Measurements from ENCODE around the gene PSEN2. TPM values are rescaled to one million over a fixed set of nuclear protein-coding genes. Genes with fewer than 3 reads are reported as not detected.

PSEN2 gene
- total RNA-seq, 2 donors from 2014 or later = 22.6 to 23.3 TPM

GRCh38 chr1:226867461-226868054 is 2.9 kb upstream of the PSEN2 start:
- Histone ChIP-seq H3K36me3 (no peaks in the 10 kb centered on the region), H3K4me1 (peaks cover 0 to 17% of the 10 kb centered on the region in 2 donors), H3K27me3 (no peaks in the 10 kb centered on the region), H3K4me3 (no peak overlapping the region), H3K27ac (no peak overlapping the region), H3K9me3 (no peaks in the 10 kb centered on the region)
- DNase-seq (ENCODE audit: low spot score) = no peak
- TF ChIP-seq, protein P1, sequence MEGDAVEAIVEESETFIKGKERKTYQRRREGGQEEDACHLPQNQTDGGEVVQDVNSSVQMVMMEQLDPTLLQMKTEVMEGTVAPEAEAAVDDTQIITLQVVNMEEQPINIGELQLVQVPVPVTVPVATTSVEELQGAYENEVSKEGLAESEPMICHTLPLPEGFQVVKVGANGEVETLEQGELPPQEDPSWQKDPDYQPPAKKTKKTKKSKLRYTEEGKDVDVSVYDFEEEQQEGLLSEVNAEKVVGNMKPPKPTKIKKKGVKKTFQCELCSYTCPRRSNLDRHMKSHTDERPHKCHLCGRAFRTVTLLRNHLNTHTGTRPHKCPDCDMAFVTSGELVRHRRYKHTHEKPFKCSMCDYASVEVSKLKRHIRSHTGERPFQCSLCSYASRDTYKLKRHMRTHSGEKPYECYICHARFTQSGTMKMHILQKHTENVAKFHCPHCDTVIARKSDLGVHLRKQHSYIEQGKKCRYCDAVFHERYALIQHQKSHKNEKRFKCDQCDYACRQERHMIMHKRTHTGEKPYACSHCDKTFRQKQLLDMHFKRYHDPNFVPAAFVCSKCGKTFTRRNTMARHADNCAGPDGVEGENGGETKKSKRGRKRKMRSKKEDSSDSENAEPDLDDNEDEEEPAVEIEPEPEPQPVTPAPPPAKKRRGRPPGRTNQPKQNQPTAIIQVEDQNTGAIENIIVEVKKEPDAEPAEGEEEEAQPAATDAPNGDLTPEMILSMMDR (IDR thresholded peaks at IDR 0.05) = no peak

- H3K27ac ChIP-seq = no peak overlapping the region
- no peaks in the 10 kb centered on the region for H3K27me3 ChIP-seq
- H3K4me1 ChIP-seq = peaks cover 0 to 20% of the 10 kb centered on the region in 2 donors
- no peak overlapping the region for H3K4me3 ChIP-seq
- H3K36me3 ChIP-seq = no peaks in the 10 kb centered on the region
- DNase-seq (ENCODE audit: low spot score) = no peak
- TF ChIP-seq, protein P1 (IDR thresholded peaks at IDR 0.05) = no peak
- H3K9me3 ChIP-seq = no peaks in the 10 kb centered on the region
Observed at GRCh38 chr1:226868726-226869125, 1.7 kb upstream of the PSEN2 start.

GRCh38 chr1:226870026-226870400 is 403 bp upstream of the PSEN2 start:
- no peaks in the 10 kb centered on the region for H3K9me3 ChIP-seq

GRCh38 chr1:226871636-226872327 is 1.4 kb downstream of the PSEN2 start:
- TF ChIP-seq, protein P1 (IDR thresholded peaks at IDR 0.05) = no peak
- peak overlapping the region in 1 of 2 donors; percentile 87 for H3K4me3 ChIP-seq
- DNase-seq (ENCODE audit: low spot score) = peak; percentile 34

More at GRCh38 chr1:226870026-226870400, 403 bp upstream of the PSEN2 start:
- TF ChIP-seq, protein P1 (IDR thresholded peaks at IDR 0.05) = no peak
- Histone ChIP-seq H3K27ac (peak overlapping the region; percentile 79 to 88), H3K4me1 (peaks cover 0 to 20% of the 10 kb centered on the region in 2 donors), H3K27me3 (no peaks in the 10 kb centered on the region), H3K36me3 (no peaks in the 10 kb centered on the region), H3K4me3 (peak overlapping the region; percentile 60 to 87)
- no peak for DNase-seq (ENCODE audit: low spot score)

GRCh38 chr1:226872437-226872836 is 2.0 kb downstream of the PSEN2 start:
- Histone ChIP-seq H3K4me3 (no peak overlapping the region), H3K36me3 (no peaks in the 10 kb centered on the region), H3K27me3 (no peaks in the 10 kb centered on the region), H3K27ac (no peak overlapping the region), H3K4me1 (peaks cover 0 to 20% of the 10 kb centered on the region in 2 donors), H3K9me3 (no peaks in the 10 kb centered on the region)
- TF ChIP-seq, protein P1 (IDR thresholded peaks at IDR 0.05) = no peak
- peak; percentile 42 for DNase-seq (ENCODE audit: low spot score)

More at GRCh38 chr1:226871636-226872327, 1.4 kb downstream of the PSEN2 start:
- no peaks in the 10 kb centered on the region for H3K36me3 ChIP-seq
- H3K4me1 ChIP-seq = peaks cover 0 to 20% of the 10 kb centered on the region in 2 donors
- H3K9me3 ChIP-seq = no peaks in the 10 kb centered on the region
- H3K27ac ChIP-seq = no peak overlapping the region
- H3K27me3 ChIP-seq = no peaks in the 10 kb centered on the region
